Activated CD4-positive, alpha-beta memory T cell treated with anti-CD3 and anti-CD28 coated beads, Interleukin-2, amount 10 ng/mL, durations not matched to agents 7 days and 5 days (primary cell): Measurements from ENCODE around the gene C1orf167. TPM values are rescaled to one million over a fixed set of nuclear protein-coding genes. Genes with fewer than 3 reads are reported as not detected.

Experiments
- CTCF ChIA-PET: fragments of 350-600 bp; sonication (Branson Sonifier 250); formaldehyde crosslinking; loops from one replicate; lab custom pipeline; 2021; ENCODE audit warnings: antibody characterized with exemption, inconsistent platforms; lab: Charles Lee
- POLR2A ChIA-PET: fragments of 350-600 bp; sonication (Branson Sonifier 250); formaldehyde crosslinking; loops from one replicate; lab custom pipeline; 2021; ENCODE audit warnings: antibody characterized with exemption; lab: Charles Lee
- DNase-seq: peaks from one replicate; pipeline ENCODE4 v3.0.0-alpha.2; 2020
- H3K27ac Mint-ChIP-seq: one replicate; pipeline ENCODE4 v1.8.0; 2021; ENCODE audit warnings: mild to moderate bottlenecking, mixed read lengths
- H3K27me3 Mint-ChIP-seq: one replicate; pipeline ENCODE4 v1.8.0; 2021; ENCODE audit warnings: mixed read lengths
- H3K36me3 Mint-ChIP-seq: one replicate; pipeline ENCODE4 v1.8.0; 2021; ENCODE audit warnings: low read depth, mixed read lengths
- H3K4me1 Mint-ChIP-seq: one replicate; pipeline ENCODE4 v1.8.0; 2021; ENCODE audit warnings: mixed read lengths
- H3K4me3 Mint-ChIP-seq: one replicate; pipeline ENCODE4 v1.8.0; 2021; ENCODE audit warnings: mild to moderate bottlenecking, mixed read lengths
- H3K9me3 Mint-ChIP-seq: one replicate; pipeline ENCODE4 v1.8.0; 2021; ENCODE audit warnings: mixed read lengths
- total RNA-seq, 2 experiments: library from RNA; stranded (reverse); gene quantifications; one replicate each; pipeline ENCODE4 v1.2.3, GENCODE V29; 2021

The C1orf167 gene
- total RNA-seq, 2 experiments from 2014 or later, result 0.25 TPM; not detected in 1

DNA sequence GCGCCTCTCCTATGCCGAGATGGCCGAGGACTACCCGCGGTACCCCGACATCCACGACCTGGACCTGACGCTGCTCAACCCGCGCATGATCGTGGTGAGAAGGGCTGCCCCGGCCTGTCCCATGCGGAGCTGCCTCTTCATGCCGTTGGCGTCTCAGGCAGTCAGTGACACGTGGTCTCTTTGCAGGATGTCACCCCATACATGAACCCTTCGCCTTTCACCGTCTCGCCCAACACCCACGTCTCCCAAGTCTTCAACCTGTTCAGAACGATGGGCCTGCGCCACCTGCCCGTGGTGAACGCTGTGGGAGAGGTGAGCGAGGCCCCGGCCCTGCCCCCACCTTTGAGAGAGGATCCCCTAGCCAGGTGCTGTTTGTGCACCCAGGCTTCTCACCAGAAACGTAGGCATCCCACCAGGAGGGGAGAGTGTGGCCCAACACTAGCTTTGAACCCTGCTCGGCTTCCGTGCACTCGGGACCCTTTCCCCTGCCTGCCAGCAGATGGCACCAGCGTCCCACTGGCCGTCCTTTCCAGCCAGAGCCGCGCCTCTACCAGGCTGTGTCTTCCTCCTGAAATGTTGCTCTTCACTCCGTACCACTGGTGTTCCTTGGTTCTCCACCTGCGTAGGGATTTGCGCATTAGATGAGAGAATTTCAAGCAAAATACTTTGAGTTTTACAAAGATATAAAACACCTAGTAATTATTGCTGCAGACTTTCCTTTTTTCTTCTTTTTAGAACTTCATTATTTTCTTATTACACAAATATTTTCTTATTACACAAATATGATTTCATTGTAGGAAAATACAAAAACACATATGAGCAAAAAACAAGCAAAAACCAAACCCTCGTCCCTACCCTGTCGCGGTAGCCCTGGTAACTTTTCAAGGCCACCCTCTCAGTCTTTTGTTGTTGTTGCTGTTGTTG lies 76.6 kb downstream of the C1orf167 start:
- POLR2A ChIA-PET, result interaction anchor here (0.9 to 11.3 kb wide), 2 partner anchors 32 to 70 kb away, joined by 3 to 137 read pairs; no protein-coding TSS in a partner anchor
- Mint-ChIP-seq H3K27me3 (no peaks in the 10 kb centered on the region), H3K36me3 (peaks cover 52% of the 10 kb centered on the region), H3K4me3 (no peak overlapping the region), H3K9me3 (no peaks in the 10 kb centered on the region), H3K4me1 (peaks cover 1% of the 10 kb centered on the region), H3K27ac (no peak overlapping the region)
- CTCF ChIA-PET, result interaction anchor here (0.6 to 3.9 kb wide), 8 partner anchors 8 to 69 kb away, joined by 3 to 20 read pairs (median 4); partner anchors contain the start of gene NPPA
- DNase-seq, result peak; percentile 79

Other genes with a start within 250 kb of the C1orf167 start
- gene FBXO2, start 107.8 kb upstream of the C1orf167 start, total RNA-seq, result 1 to 10 TPM; 1.4 to 1.8 TPM
- 10 to 100 TPM; 30.4 to 32.4 TPM for gene FBXO44, start 107.3 kb upstream of the C1orf167 start, total RNA-seq
- gene FBXO6, start 98.0 kb upstream of the C1orf167 start, total RNA-seq, result 10 to 100 TPM; 37.1 to 37.7 TPM
- 10 to 100 TPM; 59.2 to 63.1 TPM for gene MAD2L2, start 81.0 kb upstream of the C1orf167 start, total RNA-seq
- under 1 TPM; 0.60 TPM for gene DRAXIN, start 70.5 kb upstream of the C1orf167 start, total RNA-seq
- 10 to 100 TPM; 52.7 to 57.3 TPM for gene AGTRAP, start 26.1 kb upstream of the C1orf167 start, total RNA-seq
- 10 to 100 TPM; 29.4 to 32.2 TPM for gene MTHFR, start 43.8 kb downstream of the C1orf167 start, total RNA-seq
- 10 to 100 TPM; 18.8 to 19.5 TPM for gene CLCN6, start 44.0 kb downstream of the C1orf167 start, total RNA-seq
- not detected for gene NPPA, start 85.6 kb downstream of the C1orf167 start, total RNA-seq
- gene NPPB, start 96.8 kb downstream of the C1orf167 start, total RNA-seq, result not detected
- 10 to 100 TPM; 41.5 to 41.9 TPM for gene KIAA2013, start 164.2 kb downstream of the C1orf167 start, total RNA-seq
- 10 to 100 TPM; 15.7 to 16.5 TPM for gene PLOD1, start 172.5 kb downstream of the C1orf167 start, total RNA-seq
- 10 to 100 TPM; 51.4 to 52.1 TPM for gene MFN2, start 218.3 kb downstream of the C1orf167 start, total RNA-seq